Measurements from ENCODE around the gene DAB1. TPM values are rescaled to one million over a fixed set of nuclear protein-coding genes. Genes with fewer than 3 reads are reported as not detected.

The DAB1 gene
- polyA plus RNA-seq, 1 experiment: 0.05 TPM

- no peak for TF ChIP-seq CTCF (IDR thresholded peaks at IDR 0.05; ENCODE audit: low read depth, low read length)
- H3K27me3 ChIP-seq (ENCODE audit: control insufficient read depth, insufficient read depth, low read length): no peaks in the 10 kb centered on the region
- DNase-seq (ENCODE audit: low read depth, low spot score): no peak
- ChIA-PET CTCF (no interaction called here), POLR2A (no interaction called here)
- H3K4me3 ChIP-seq (ENCODE audit: low read depth, low read length): no peak overlapping the region
- H3K9me3 ChIP-seq (ENCODE audit: control insufficient read depth, insufficient read depth, low read length): no peaks in the 10 kb centered on the region
- no peak overlapping the region for H3K27ac ChIP-seq (ENCODE audit: low read depth, low read length)
Observed at GRCh38 chr1:57329001-57329527, 94.8 kb downstream of the DAB1 start.

- Histone ChIP-seq H3K27ac (ENCODE audit: low read depth, low read length) (no peak overlapping the region), H3K9me3 (ENCODE audit: control insufficient read depth, insufficient read depth, low read length) (no peaks in the 10 kb centered on the region), H3K4me3 (ENCODE audit: low read depth, low read length) (no peak overlapping the region), H3K27me3 (ENCODE audit: control insufficient read depth, insufficient read depth, low read length) (no peaks in the 10 kb centered on the region)
- TF ChIP-seq CTCF (IDR thresholded peaks at IDR 0.05; ENCODE audit: low read depth, low read length): no peak
- no peak for DNase-seq (ENCODE audit: low read depth, low spot score)
- ChIA-PET CTCF (no interaction called here), POLR2A (no interaction called here)
Observed at GRCh38 chr1:57327946-57328345, 95.9 kb downstream of the DAB1 start.

GRCh38 chr1:57327336-57327735 lies 96.5 kb downstream of the DAB1 start:
- Histone ChIP-seq H3K4me3 (ENCODE audit: low read depth, low read length) (no peak overlapping the region), H3K27ac (ENCODE audit: low read depth, low read length) (no peak overlapping the region), H3K9me3 (ENCODE audit: control insufficient read depth, insufficient read depth, low read length) (no peaks in the 10 kb centered on the region), H3K27me3 (ENCODE audit: control insufficient read depth, insufficient read depth, low read length) (no peaks in the 10 kb centered on the region)
- no peak for TF ChIP-seq CTCF (IDR thresholded peaks at IDR 0.05; ENCODE audit: low read depth, low read length)
- ChIA-PET POLR2A (no interaction called here), CTCF (no interaction called here)
- DNase-seq (ENCODE audit: low read depth, low spot score): no peak

- TF ChIP-seq CTCF (IDR thresholded peaks at IDR 0.05; ENCODE audit: low read depth, low read length): no peak
- ChIA-PET CTCF (no interaction called here), POLR2A (no interaction called here)
- DNase-seq (ENCODE audit: low read depth, low spot score): no peak
- Histone ChIP-seq H3K4me3 (ENCODE audit: low read depth, low read length) (no peak overlapping the region), H3K27me3 (ENCODE audit: control insufficient read depth, insufficient read depth, low read length) (no peaks in the 10 kb centered on the region), H3K9me3 (ENCODE audit: control insufficient read depth, insufficient read depth, low read length) (no peaks in the 10 kb centered on the region), H3K27ac (ENCODE audit: low read depth, low read length) (no peak overlapping the region)
Observed at GRCh38 chr1:57325536-57325935, 98.3 kb downstream of the DAB1 start.

GRCh38 chr1:57325117-57325516 lies 98.7 kb downstream of the DAB1 start:
- Histone ChIP-seq H3K27me3 (ENCODE audit: control insufficient read depth, insufficient read depth, low read length) (no peaks in the 10 kb centered on the region), H3K9me3 (ENCODE audit: control insufficient read depth, insufficient read depth, low read length) (no peaks in the 10 kb centered on the region), H3K4me3 (ENCODE audit: low read depth, low read length) (no peak overlapping the region), H3K27ac (ENCODE audit: low read depth, low read length) (no peak overlapping the region)
- TF ChIP-seq CTCF (IDR thresholded peaks at IDR 0.05; ENCODE audit: low read depth, low read length): no peak
- no peak for DNase-seq (ENCODE audit: low read depth, low spot score)
- ChIA-PET CTCF (no interaction called here), POLR2A (no interaction called here)
